Gastroesophageal sphincter (tissue), 3 donors: ENCODE results near the gene CRYGN.

Experiments used
- CTCF ChIP-seq, 4 experiments: fragments of 200-600 bp in 2 of 4; fragments of 450-650 bp in 2 of 4; sonication (generic) in 1 of 4; IDR thresholded peaks; one replicate each; pipeline ENCODE4 v1.5.1; 2017 to 2019; ENCODE audit warnings: antibody characterized with exemption in 4 of 4, mild to moderate bottlenecking in 2 of 4, moderate library complexity in 2 of 4
- EP300 ChIP-seq: sonication (generic); formaldehyde crosslinking; IDR thresholded peaks from one replicate; pipeline ENCODE4 v1.6.1; 2017; ENCODE audit warnings: antibody characterized with exemption, mild to moderate bottlenecking
- POLR2AphosphoS5 ChIP-seq: sonication (generic); formaldehyde crosslinking; IDR thresholded peaks from one replicate; pipeline ENCODE4 v1.6.1; 2017; ENCODE audit warnings: antibody characterized with exemption

GRCh38 chr7:151380199-151381097, 59.5 kb downstream of the CRYGN start:
- TF ChIP-seq POLR2AphosphoS5 (no peak), CTCF (IDR thresholded peaks at IDR 0.05) (no peak), EP300 (no peak)
